Stimulated activated CD4-positive, alpha-beta T cell treated with anti-CD3 and anti-CD28 coated beads, Interleukin-2, amount 100 ng/mL, for 24 hours (primary cell): Measurements from ENCODE around the gene HYAL1.
A peak's percentile ranks its signal among the peaks of the same experiment; 100 is the strongest.

Experiments
- DNase-seq, 2 donors: peaks; one replicate each; pipeline ENCODE4 v3.0.0-alpha.2; 2020

Gene HYAL1

DNA sequence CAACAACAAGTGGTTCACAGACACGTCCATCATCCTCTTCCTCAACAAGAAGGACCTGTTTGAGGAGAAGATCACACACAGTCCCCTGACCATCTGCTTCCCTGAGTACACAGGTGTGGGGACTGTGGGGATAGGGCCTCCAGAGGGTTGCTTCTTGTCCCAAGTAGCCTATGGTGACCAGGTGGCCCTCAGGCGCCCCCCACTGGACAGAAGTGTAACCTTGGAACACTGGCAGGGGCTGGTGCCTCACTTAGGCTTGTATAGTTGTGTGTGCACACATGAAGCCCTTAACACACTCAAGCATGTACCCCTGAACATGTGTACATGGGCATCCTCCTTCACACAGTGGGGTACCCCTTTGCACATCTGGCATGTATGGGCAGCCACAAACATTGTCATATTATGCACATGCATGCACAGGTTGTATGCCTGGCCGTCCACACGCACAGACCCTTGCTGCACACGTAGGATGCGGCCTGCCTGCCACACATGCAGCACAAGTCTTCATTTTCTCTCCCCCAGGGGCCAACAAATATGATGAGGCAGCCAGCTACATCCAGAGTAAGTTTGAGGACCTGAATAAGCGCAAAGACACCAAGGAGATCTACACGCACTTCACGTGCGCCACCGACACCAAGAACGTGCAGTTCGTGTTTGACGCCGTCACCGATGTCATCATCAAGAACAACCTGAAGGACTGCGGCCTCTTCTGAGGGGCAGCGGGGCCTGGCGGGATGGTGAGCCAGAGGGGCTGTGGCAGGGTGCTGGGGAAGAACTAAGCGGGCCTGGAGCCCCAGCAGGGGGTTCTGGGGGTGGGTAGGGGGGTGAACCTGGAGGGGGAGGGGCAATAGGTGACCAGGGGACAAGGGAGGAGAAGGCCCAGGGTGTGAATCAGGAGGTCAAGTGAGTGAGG is 46.1 kb downstream of the HYAL1 start:
- DNase-seq: peak; percentile 52 to 64

DNA sequence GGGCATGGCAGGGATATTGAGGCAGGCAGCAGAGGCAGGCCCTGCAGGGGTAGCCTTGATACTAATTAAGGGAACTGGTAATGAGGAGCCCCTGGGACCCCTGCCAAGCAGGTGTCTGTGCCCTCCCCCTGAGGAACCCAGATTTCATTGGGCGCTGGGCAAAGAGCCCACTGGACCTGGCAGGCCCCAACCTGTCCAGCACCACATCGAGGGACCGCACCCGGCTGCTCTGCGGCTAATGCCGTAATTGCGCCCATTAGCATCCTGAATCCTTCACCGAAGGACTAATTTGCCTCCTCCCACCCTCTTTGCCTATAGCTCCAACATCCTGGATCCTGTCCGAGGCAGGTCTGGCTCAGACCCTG is 48.1 kb downstream of the HYAL1 start:
- no peak for DNase-seq

DNA sequence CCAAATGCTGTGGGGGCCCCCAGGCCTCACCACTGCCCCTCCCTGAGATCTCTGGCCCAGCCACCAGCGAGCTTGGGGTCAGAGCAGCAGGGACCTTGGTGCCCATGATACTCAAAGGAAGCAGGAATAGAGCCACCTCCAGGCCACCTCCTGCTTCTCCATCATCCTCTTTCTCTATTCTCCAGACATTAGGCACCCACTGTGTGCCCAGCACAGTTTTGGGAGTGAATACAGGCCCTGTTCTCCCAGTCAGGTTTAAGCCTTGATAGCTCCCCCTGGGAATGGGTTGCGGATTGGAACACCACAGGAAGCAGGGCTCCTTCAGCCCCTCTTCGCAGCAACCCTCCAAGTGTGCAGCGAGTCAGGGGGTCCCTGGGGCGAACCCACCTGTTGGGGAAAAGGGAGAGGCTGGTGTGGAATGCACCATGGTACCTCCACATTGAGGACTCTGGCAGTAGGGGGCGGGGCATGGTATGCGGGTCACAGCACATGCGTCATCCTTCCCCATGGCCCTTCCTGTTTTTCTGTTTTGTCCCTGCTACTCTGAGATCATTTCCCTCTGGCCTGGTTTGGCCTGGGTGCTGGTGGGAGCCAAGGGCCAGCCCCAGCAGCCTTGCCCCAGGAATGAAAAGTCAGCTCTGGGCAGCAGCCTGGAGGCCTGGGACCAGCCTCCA is 48.7 kb downstream of the HYAL1 start:
- DNase-seq: no peak

DNA sequence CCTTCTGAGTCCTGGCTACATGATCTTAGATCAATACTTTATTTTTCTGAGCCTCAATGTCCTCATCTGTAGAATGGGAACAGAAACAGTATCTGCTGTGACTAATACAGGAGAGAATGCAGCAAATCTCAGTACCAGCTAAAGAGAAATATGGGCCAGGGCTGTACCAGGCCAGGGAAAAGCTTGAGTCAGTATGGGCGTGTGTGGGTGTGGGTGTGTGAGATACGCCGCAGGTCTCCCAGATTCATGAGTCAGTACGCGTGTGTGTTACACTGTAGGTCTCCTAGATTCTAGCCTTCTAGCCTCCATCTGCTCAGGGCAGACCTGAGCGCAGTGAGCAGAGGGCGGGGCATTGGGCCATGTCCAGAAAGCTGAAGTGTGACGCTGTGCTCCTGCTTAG is 52.2 kb downstream of the HYAL1 start:
- peak; percentile 64 to 65 for DNase-seq

DNA sequence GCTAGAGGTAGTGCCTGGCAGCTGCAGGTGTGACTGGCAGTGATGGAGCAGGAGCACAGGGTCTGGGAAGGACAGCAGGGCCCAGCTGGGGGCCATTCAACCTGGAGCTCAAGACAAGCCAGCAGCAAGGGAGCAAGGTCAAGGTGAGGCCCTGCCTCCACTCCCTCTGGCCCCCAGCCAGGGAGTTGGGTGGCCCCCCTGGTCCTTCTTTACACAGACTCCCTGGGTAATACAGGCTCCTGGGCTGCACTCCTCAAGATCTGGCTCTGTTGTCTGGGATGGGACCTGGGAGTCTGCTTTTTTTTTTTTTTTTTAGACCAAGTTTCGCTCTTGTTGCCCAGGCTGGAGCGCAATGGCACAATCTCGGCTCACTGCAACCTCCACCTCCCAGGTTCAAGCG is 52.9 kb downstream of the HYAL1 start:
- DNase-seq: no peak
